HG02610 (cell line): ENCODE data around the gene MTM1.

Experiments
- ATAC-seq: cut with Tn5 transposase; IDR thresholded peaks from one replicate; pipeline ENCODE4 v1.9.1; 2021; ENCODE audit warnings: mild to moderate bottlenecking, moderate library complexity; ENCODE audit not compliant: unreplicated experiment

The MTM1 gene

GRCh38 chrX:150651906-150652305 is 83.5 kb downstream of the MTM1 start:
- ATAC-seq, result no peak

- ATAC-seq, result no peak
These were observed 87.4 kb downstream of the MTM1 start for GRCh38 chrX:150655788-150656187.

GRCh38 chrX:150663073-150663472 is 94.7 kb downstream of the MTM1 start:
- ATAC-seq, result no peak

GRCh38 chrX:150664290-150664689 is 95.9 kb downstream of the MTM1 start:
- ATAC-seq, result no peak

- ATAC-seq, result no peak
These were observed 107.8 kb downstream of the MTM1 start for GRCh38 chrX:150676221-150676620.

GRCh38 chrX:150680974-150681373 is 112.6 kb downstream of the MTM1 start:
- ATAC-seq, result no peak

GRCh38 chrX:150683112-150683511 is 114.7 kb downstream of the MTM1 start:
- no peak for ATAC-seq

- no peak for ATAC-seq
These were observed 115.2 kb downstream of the MTM1 start for GRCh38 chrX:150683536-150684146.

GRCh38 chrX:150688911-150689451 is 120.6 kb downstream of the MTM1 start:
- ATAC-seq, result no peak

- ATAC-seq, result no peak
These were observed 121.7 kb downstream of the MTM1 start for GRCh38 chrX:150690126-150690525.

- no peak for ATAC-seq
These were observed 123.9 kb downstream of the MTM1 start for GRCh38 chrX:150692296-150692695.

GRCh38 chrX:150692831-150693724 is 124.7 kb downstream of the MTM1 start, which contains the start of gene MTMR1:
Gene MTMR1 (plus strand): TSS chrX:150693396. CDS start chrX:150693531, 135 bp downstream.
- peak; percentile 54 for ATAC-seq

- peak; percentile 68 for ATAC-seq
These were observed 125.5 kb downstream of the MTM1 start for GRCh38 chrX:150693725-150694574.

- ATAC-seq, result peak; percentile 35
These were observed 126.5 kb downstream of the MTM1 start for GRCh38 chrX:150694738-150695410.

GRCh38 chrX:150696331-150696730 is 127.9 kb downstream of the MTM1 start:
- no peak for ATAC-seq

GRCh38 chrX:150696866-150697265 is 128.4 kb downstream of the MTM1 start:
- ATAC-seq, result no peak

- ATAC-seq, result no peak
These were observed 129.2 kb downstream of the MTM1 start for GRCh38 chrX:150697641-150698040.

- no peak for ATAC-seq
These were observed 130.6 kb downstream of the MTM1 start for GRCh38 chrX:150698981-150699380.

- ATAC-seq, result no peak
These were observed 131.7 kb downstream of the MTM1 start for GRCh38 chrX:150700107-150700506.

- ATAC-seq, result no peak
These were observed 133.0 kb downstream of the MTM1 start for GRCh38 chrX:150701377-150701776.
